ENCODE measurements around the gene KIAA1217. TPM values are rescaled to one million over a fixed set of nuclear protein-coding genes. Genes with fewer than 3 reads are reported as not detected.

KIAA1217 gene
- total and polyA plus RNA-seq, 7 experiments from 2014 or later: 0.03 to 2.1 (median 0.15) TPM; not detected in 4

- H3K27ac Mint-ChIP-seq: no peak overlapping the region
- no peaks in the 10 kb centered on the region for H3K36me3 Mint-ChIP-seq
- Histone ChIP-seq H3K4me3 (ENCODE audit: low read length) (no peak overlapping the region), H3K27me3 (ENCODE audit: control insufficient read depth in 2 of 2, insufficient read depth in 2 of 2, low read length in 2 of 2) (no peaks in the 10 kb centered on the region), H3K9me3 (ENCODE audit: control insufficient read depth in 2 of 3, low read length in 3 of 3) (no peaks in the 10 kb centered on the region), H3K36me3 (ENCODE audit: control insufficient read depth in 2 of 3, insufficient read depth in 3 of 3, low read length in 3 of 3) (no peaks in the 10 kb centered on the region), H3K27ac (ENCODE audit: low read depth, low read length) (no peak overlapping the region), H3K4me1 (ENCODE audit: control insufficient read depth in 2 of 2, insufficient read depth in 2 of 2, low read length in 2 of 2) (no peaks in the 10 kb centered on the region)
- peaks cover 0 to 4% (median 0%) of the 10 kb centered on the region in 11 donors for H3K9me3 Mint-ChIP-seq
- no peak for DNase-seq
- ATAC-seq: no peak
- ChIA-PET CTCF (no interaction called here), POLR2A (no interaction called here)
- H3K4me1 Mint-ChIP-seq: no peaks in the 10 kb centered on the region
- H3K4me3 Mint-ChIP-seq: no peak overlapping the region
- H3K27me3 Mint-ChIP-seq: peaks cover 0 to 8% (median 7%) of the 10 kb centered on the region in 5 donors
- intact Hi-C loops (cut with micrococcal nuclease): no loop called here
These were observed 195.6 kb downstream of the KIAA1217 start for GRCh38 chr10:24404567-24404966.

GRCh38 chr10:24405635-24406034 is 196.7 kb downstream of the KIAA1217 start:
- H3K4me1 ChIP-seq (ENCODE audit: control insufficient read depth in 2 of 2, insufficient read depth in 2 of 2, low read length in 2 of 2): no peaks in the 10 kb centered on the region
- ChIA-PET CTCF (no interaction called here), POLR2A (no interaction called here)
- H3K36me3 ChIP-seq (ENCODE audit: control insufficient read depth in 2 of 3, insufficient read depth in 3 of 3, low read length in 3 of 3): no peaks in the 10 kb centered on the region
- no peaks in the 10 kb centered on the region for H3K27me3 ChIP-seq (ENCODE audit: control insufficient read depth in 2 of 2, insufficient read depth in 2 of 2, low read length in 2 of 2)
- no peak overlapping the region for H3K27ac Mint-ChIP-seq
- H3K9me3 ChIP-seq (ENCODE audit: control insufficient read depth in 2 of 3, low read length in 3 of 3): no peaks in the 10 kb centered on the region
- H3K36me3 Mint-ChIP-seq: no peaks in the 10 kb centered on the region
- H3K4me3 ChIP-seq (ENCODE audit: low read length): no peak overlapping the region
- intact Hi-C loops (cut with micrococcal nuclease): no loop called here
- peaks cover 0 to 4% (median 0%) of the 10 kb centered on the region in 11 donors for H3K9me3 Mint-ChIP-seq
- no peak for ATAC-seq
- no peaks in the 10 kb centered on the region for H3K4me1 Mint-ChIP-seq
- H3K4me3 Mint-ChIP-seq: no peak overlapping the region
- no peak for DNase-seq
- H3K27ac ChIP-seq (ENCODE audit: low read depth, low read length): no peak overlapping the region
- H3K27me3 Mint-ChIP-seq: peaks cover 0 to 11% (median 7%) of the 10 kb centered on the region in 5 donors

GRCh38 chr10:24406809-24407483 is 198.0 kb downstream of the KIAA1217 start:
- no peaks in the 10 kb centered on the region for H3K27me3 ChIP-seq (ENCODE audit: control insufficient read depth in 2 of 2, insufficient read depth in 2 of 2, low read length in 2 of 2)
- no peak overlapping the region for H3K27ac ChIP-seq (ENCODE audit: low read depth, low read length)
- ChIA-PET CTCF (interaction anchor here (0.6 kb wide), 1 partner anchor 199 kb away, joined by 3 read pairs; no protein-coding TSS in a partner anchor), POLR2A (no interaction called here)
- no peak overlapping the region for H3K4me3 ChIP-seq (ENCODE audit: low read length)
- no peak for DNase-seq
- Mint-ChIP-seq H3K27ac (no peak overlapping the region), H3K4me3 (no peak overlapping the region), H3K4me1 (no peaks in the 10 kb centered on the region), H3K36me3 (no peaks in the 10 kb centered on the region), H3K27me3 (peaks cover 0 to 23% (median 7%) of the 10 kb centered on the region in 5 donors), H3K9me3 (peaks cover 0 to 4% (median 0%) of the 10 kb centered on the region in 11 donors)
- ATAC-seq: no peak
- H3K9me3 ChIP-seq (ENCODE audit: control insufficient read depth in 2 of 3, low read length in 3 of 3): no peaks in the 10 kb centered on the region
- no peaks in the 10 kb centered on the region for H3K4me1 ChIP-seq (ENCODE audit: control insufficient read depth in 2 of 2, insufficient read depth in 2 of 2, low read length in 2 of 2)
- intact Hi-C loops (cut with micrococcal nuclease): no loop called here
- no peaks in the 10 kb centered on the region for H3K36me3 ChIP-seq (ENCODE audit: control insufficient read depth in 2 of 3, insufficient read depth in 3 of 3, low read length in 3 of 3)

GRCh38 chr10:24407928-24408327 is 199.0 kb downstream of the KIAA1217 start:
- intact Hi-C loops (cut with micrococcal nuclease): no loop called here
- H3K27me3 Mint-ChIP-seq: peaks cover 0 to 19% (median 6%) of the 10 kb centered on the region in 5 donors

GRCh38 chr10:24408365-24408764 is 199.4 kb downstream of the KIAA1217 start:
- no peaks in the 10 kb centered on the region for H3K36me3 Mint-ChIP-seq
- intact Hi-C loops (cut with micrococcal nuclease): no loop called here

More at GRCh38 chr10:24407928-24408327, 199.0 kb downstream of the KIAA1217 start:
- peaks cover 0 to 4% (median 0%) of the 10 kb centered on the region in 3 experiments for H3K9me3 ChIP-seq (ENCODE audit: control insufficient read depth in 2 of 3, low read length in 3 of 3)
- CTCF ChIA-PET: no interaction called here
- no peaks in the 10 kb centered on the region for H3K4me1 Mint-ChIP-seq
- peaks cover 0 to 4% (median 0%) of the 10 kb centered on the region in 11 donors for H3K9me3 Mint-ChIP-seq
- ATAC-seq (no peak), DNase-seq (no peak)
- H3K27ac Mint-ChIP-seq: no peak overlapping the region
- no peaks in the 10 kb centered on the region for H3K4me1 ChIP-seq (ENCODE audit: control insufficient read depth in 2 of 2, insufficient read depth in 2 of 2, low read length in 2 of 2)
- H3K36me3 Mint-ChIP-seq: no peaks in the 10 kb centered on the region
- H3K4me3 ChIP-seq (ENCODE audit: low read length): no peak overlapping the region
- no peak overlapping the region for H3K4me3 Mint-ChIP-seq
- no peak overlapping the region for H3K27ac ChIP-seq (ENCODE audit: low read depth, low read length)
- H3K27me3 ChIP-seq (ENCODE audit: control insufficient read depth in 2 of 2, insufficient read depth in 2 of 2, low read length in 2 of 2): no peaks in the 10 kb centered on the region
- no peaks in the 10 kb centered on the region for H3K36me3 ChIP-seq (ENCODE audit: control insufficient read depth in 2 of 3, insufficient read depth in 3 of 3, low read length in 3 of 3)
- POLR2A ChIA-PET: no interaction called here

GRCh38 chr10:24414597-24414996 is 205.7 kb downstream of the KIAA1217 start:
- H3K27me3 ChIP-seq (ENCODE audit: control insufficient read depth in 2 of 2, insufficient read depth in 2 of 2, low read length in 2 of 2): no peaks in the 10 kb centered on the region
- DNase-seq: no peak
- ChIA-PET CTCF (no interaction called here), POLR2A (no interaction called here)
- H3K4me1 Mint-ChIP-seq: no peaks in the 10 kb centered on the region
- ATAC-seq: no peak
- peaks cover 0 to 8% (median 0%) of the 10 kb centered on the region in 11 donors for H3K9me3 Mint-ChIP-seq
- H3K27ac Mint-ChIP-seq: no peak overlapping the region
- H3K4me3 ChIP-seq (ENCODE audit: low read length): no peak overlapping the region
- H3K4me3 Mint-ChIP-seq: no peak overlapping the region
- no peaks in the 10 kb centered on the region for H3K36me3 Mint-ChIP-seq
- peaks cover 8 to 38% (median 18%) of the 10 kb centered on the region in 5 donors for H3K27me3 Mint-ChIP-seq
- H3K27ac ChIP-seq (ENCODE audit: low read depth, low read length): no peak overlapping the region
- H3K4me1 ChIP-seq (ENCODE audit: control insufficient read depth in 2 of 2, insufficient read depth in 2 of 2, low read length in 2 of 2): no peaks in the 10 kb centered on the region
- peaks cover 0 to 5% (median 0%) of the 10 kb centered on the region in 3 experiments for H3K9me3 ChIP-seq (ENCODE audit: control insufficient read depth in 2 of 3, low read length in 3 of 3)
- intact Hi-C loops (cut with micrococcal nuclease): no loop called here
- H3K36me3 ChIP-seq (ENCODE audit: control insufficient read depth in 2 of 3, insufficient read depth in 3 of 3, low read length in 3 of 3): no peaks in the 10 kb centered on the region

More at GRCh38 chr10:24408365-24408764, 199.4 kb downstream of the KIAA1217 start:
- peaks cover 0 to 5% (median 0%) of the 10 kb centered on the region in 3 experiments for H3K9me3 ChIP-seq (ENCODE audit: control insufficient read depth in 2 of 3, low read length in 3 of 3)
- H3K27me3 ChIP-seq (ENCODE audit: control insufficient read depth in 2 of 2, insufficient read depth in 2 of 2, low read length in 2 of 2): no peaks in the 10 kb centered on the region
- H3K36me3 ChIP-seq (ENCODE audit: control insufficient read depth in 2 of 3, insufficient read depth in 3 of 3, low read length in 3 of 3): no peaks in the 10 kb centered on the region
- Mint-ChIP-seq H3K4me3 (no peak overlapping the region), H3K27ac (no peak overlapping the region), H3K27me3 (peaks cover 0 to 19% (median 6%) of the 10 kb centered on the region in 5 donors), H3K4me1 (no peaks in the 10 kb centered on the region), H3K9me3 (peaks cover 0 to 4% (median 0%) of the 10 kb centered on the region in 11 donors)
- ATAC-seq: no peak
- no peak for DNase-seq
- CTCF ChIA-PET: no interaction called here
- no peak overlapping the region for H3K27ac ChIP-seq (ENCODE audit: low read depth, low read length)
- no peak overlapping the region for H3K4me3 ChIP-seq (ENCODE audit: low read length)
- no peaks in the 10 kb centered on the region for H3K4me1 ChIP-seq (ENCODE audit: control insufficient read depth in 2 of 2, insufficient read depth in 2 of 2, low read length in 2 of 2)
- POLR2A ChIA-PET: no interaction called here
